Stromal cell of bone marrow (primary cell): ENCODE data around the gene TSC22D3.
"Not testable (repeated sequence)": the region's sequence is repeated elsewhere in the genome, so short reads cannot be mapped to it uniquely, and the experiment has no call there.

ENCODE experiments used
- DNase-seq: peaks from one replicate; pipeline ENCODE4 v3.0.0-alpha.2; 2012; ENCODE audit warnings: low read depth

Gene TSC22D3

DNA sequence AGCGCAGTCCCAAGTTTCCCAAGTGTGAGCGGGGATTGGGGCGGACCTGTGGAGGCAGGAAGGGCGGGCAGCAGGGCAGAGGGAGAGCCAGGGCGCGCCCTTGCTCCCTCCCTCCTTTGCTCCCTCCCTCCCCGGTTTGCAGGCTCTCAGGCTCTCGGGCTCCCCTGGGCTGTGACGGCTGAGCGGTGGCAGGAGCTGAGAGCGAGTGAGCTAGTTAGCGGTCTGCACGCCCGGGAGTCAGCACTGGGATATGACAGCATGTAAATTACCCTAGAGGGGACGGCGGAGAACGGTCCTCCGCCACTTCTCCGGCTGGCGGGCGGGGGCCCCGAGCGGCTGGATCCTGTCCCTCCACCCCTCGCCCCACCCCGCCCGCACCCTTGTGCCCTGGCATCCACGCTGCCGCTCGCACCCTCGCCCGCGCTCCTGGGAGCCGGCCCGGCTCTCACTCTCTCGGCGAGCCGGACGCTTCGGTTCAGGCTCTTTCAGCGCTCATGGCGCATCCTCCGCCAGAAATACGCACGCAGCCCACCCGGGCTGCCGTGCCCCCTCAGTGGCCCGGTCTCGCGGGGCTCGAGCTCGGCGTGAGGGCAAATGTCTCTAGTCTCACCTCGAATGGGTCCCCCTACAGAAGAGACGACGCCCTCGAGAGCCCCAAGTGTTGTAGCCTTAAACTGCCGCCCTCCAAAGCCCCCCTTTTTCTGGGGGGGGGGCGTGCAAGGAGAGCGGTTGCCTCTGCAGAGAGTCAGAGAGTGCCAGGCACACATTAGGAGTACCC is at the start of gene TSC22D3:
TSC22D3 (minus strand) TSS at position 54 of the 778 bp plus-strand sequence. CDS start 368 bp downstream, outside the sequence.
- no peak for DNase-seq

GRCh38 chrX:107823456-107823855 is 47.9 kb upstream of the TSC22D3 start:
- DNase-seq = peak; percentile 66

- DNase-seq = no peak
Observed at GRCh38 chrX:107823042-107823441, 47.5 kb upstream of the TSC22D3 start.

- DNase-seq = no peak
Observed at GRCh38 chrX:107818900-107819521, 43.4 kb upstream of the TSC22D3 start.

GRCh38 chrX:107810053-107810452 is 34.5 kb upstream of the TSC22D3 start:
- not testable (repeated sequence) for DNase-seq

DNA sequence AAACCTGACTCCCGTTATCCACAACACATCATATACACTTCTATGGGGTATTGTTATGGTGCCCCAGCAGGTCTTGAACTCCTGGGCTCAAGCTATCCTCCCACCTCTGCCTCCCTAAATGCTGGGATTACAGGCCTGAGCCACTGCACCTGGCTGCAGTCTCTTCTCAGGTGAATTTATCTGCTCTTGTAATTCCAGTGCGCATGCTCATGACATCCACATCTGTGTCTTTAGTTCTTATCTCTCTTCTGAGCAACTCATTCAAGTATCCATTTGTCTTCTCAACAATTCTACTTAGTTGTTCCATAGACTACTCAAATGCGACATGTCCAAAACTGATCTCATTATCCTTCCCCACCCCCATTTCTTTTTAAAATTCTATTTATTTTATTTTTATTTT is 29.6 kb upstream of the TSC22D3 start:
- no peak for DNase-seq

GRCh38 chrX:107804427-107804826 is 28.8 kb upstream of the TSC22D3 start:
- no peak for DNase-seq

- no peak for DNase-seq
Observed at GRCh38 chrX:107787827-107788226, 12.2 kb upstream of the TSC22D3 start.

- DNase-seq = no peak
Observed at GRCh38 chrX:107780525-107780924, 4.9 kb upstream of the TSC22D3 start.

DNA sequence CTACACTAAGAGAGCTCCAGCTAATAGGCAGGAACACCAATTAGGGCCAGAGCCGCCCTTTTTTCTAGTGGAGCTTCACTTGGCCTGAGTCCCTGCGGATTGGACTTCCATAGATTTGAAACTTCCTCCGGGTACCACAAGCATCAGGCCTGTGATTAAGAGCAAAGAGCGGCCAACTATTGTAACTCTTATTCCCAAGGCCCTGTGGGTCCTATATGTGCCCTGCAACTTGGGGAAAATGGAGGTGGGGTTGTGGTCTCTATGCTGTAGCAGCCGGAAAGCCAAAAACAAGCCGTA is 1.9 kb upstream of the TSC22D3 start, which contains the start of gene NCBP2L:
NCBP2L (plus strand) TSS at position 198 of the 297 bp plus-strand sequence. CDS start 16,488 bp downstream, outside the sequence.
- no peak for DNase-seq

- DNase-seq = peak; percentile 76
Observed at GRCh38 chrX:107776649-107777535, 1.3 kb upstream of the TSC22D3 start.

DNA sequence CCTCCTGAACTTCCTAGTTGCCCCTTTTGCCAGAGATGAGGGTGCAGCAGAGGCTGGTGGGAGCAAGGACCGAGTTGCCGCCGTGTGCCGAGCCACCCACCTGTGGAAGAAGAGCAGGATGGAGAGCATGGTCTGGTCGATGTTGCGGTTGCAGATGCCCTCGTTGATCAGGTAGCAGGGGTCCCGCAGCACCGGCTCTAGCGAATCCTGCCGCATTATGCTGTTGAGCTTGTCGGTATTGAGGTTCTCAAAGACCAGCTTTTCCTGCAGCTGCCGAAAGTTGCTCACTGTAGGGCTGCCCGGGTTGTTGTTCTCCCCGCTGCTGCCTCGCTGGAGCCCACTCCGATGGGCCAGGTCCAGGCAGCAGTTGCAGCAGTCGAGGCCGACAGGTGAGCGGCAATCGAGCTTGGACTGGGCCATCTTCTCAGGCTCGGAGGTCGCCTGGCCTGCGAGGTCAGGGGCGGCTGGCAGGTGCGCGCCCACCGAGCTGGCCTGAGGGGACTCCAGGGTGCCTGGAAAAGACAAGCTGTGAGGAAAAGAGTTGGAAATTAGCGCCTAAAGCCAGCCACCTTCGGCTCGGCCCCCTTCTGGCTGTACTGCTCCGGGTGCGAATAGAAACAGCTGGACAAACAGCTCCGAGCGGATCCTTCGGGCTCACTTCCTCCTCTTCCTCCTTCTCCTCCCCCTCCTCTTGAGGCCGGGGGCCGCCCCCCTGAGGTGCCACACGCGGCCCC is 420 bp downstream of the TSC22D3 start:
- DNase-seq = no peak

GRCh38 chrX:107773906-107774435 is 1.6 kb downstream of the TSC22D3 start:
- DNase-seq = no peak

- no peak for DNase-seq
Observed at GRCh38 chrX:107773206-107773605, 2.4 kb downstream of the TSC22D3 start.

- DNase-seq = no peak
Observed at GRCh38 chrX:107769581-107770317, 5.8 kb downstream of the TSC22D3 start.

- DNase-seq = no peak
Observed at GRCh38 chrX:107768051-107768450, 7.5 kb downstream of the TSC22D3 start.

DNA sequence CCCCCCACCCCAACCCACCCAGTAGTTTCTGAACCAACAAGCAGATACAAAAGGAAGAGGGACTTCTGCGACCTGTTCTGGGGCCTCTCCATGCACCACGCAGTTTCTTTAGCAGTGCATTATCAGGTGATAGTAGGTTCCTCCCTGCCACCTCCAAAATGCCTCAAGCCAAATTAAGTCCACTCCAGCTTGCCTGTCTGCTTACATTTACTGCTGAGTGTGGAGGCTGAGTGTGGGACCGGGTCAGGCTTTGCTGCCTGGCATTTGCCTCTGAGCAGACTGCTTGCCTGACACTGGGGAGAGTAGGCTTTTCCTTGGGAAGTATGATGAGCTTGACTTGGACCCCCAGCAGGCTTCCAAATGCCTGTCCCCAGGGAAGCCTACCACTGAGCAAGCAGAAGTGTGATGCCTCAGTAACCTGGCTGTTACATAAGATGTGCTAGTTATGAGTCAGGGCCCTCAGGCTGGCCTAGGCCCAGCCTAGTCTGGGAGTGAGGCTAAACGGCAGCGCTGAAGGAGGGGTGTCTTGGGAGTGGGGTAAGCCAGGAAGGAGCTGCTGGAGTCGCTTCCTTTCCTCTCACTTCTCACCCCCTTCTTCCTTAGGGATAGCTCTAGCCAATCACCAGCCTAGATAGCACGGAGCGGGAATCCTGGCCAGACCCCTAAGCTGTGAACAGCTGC is 9.0 kb downstream of the TSC22D3 start:
- peak; percentile 37 for DNase-seq

DNA sequence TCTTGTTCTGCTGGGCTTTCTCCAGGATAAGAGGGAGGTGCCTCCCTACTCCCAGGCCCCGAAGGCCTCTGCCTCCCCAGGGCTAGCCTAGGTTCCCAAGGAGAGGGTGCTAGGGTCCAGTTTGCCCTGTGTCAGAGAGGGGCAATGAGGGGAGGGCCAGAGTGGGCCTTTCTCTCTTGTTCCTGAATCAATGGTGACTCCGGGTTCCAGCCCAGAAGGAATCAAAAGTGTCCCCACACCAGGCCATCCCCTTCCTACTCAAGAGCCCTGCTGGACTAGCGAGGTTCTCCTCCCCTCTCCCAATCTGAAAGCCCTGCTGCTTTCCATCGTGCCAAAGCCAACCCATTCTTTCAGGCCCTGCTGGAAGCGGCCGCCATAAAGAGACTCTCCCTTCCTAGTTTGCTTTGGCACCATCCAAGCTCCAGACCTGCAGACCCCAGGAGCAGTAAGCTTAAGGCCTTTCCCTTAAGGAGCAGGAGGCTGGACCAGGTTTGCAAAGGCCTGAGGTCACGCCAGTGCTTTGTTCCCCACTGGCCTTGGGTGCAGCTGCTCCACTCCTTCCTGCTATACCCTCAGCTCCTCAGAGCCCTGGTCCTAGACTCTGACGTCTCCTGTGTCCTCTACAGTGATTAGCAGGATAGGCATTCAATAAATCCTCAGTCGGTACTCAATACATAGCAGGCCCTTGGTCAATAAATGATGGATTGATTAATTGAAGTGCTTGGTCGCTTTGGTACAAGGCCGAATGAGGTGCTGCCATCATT is 10.6 kb downstream of the TSC22D3 start:
- DNase-seq = no peak

GRCh38 chrX:107763647-107764046 is 11.9 kb downstream of the TSC22D3 start:
- DNase-seq = no peak
